Measurements from ENCODE around the gene KCTD10.

Gene KCTD10

DNA sequence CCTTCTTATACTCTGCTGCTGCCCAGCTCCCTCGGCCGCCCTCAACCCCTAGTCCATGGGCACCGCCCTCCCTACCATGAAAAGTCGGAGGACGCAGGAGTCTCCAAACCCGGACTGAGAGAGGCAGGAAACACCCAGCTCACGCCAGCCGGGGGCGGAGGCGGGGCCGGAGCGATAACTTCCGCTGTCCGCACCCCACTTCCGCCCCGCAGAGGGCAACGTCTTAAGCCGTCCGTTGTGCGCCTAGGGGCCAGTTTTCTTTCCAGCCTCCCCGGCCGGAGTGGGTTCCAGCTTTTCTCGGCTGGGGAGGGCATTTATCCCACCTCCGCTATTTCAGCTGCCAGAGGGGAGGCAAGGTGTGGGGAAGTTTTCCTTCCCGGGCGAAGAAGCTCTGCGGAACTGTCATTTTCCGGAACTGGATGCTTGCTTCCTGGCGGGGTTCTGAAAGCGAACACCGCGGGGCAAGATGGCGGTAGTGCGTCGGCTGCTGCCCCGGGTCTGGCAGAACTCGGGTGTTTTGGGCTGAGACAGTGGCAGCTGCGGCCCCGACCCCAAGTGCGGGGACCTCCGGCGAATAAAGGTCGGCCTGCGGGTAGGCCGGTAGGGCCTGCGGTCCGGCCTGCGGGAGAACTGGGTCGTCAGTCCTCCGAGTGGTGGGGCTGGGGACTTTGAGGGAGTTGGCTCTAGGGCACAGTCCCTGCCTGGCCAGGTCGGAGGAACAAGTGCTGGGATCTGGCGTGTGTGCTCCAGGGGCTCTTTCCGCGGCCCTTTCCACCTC, at the start of gene KCTD10, which contains the start of gene UBE3B:
Gene KCTD10 (minus strand): TSS at position 116 of the 778 bp plus-strand sequence. CDS start 38 bp downstream, at position 78.
Gene UBE3B (plus strand): TSS at position 450 of the 778 bp plus-strand sequence. CDS start 5,918 bp downstream, outside the sequence.
- H3K4me3 ChIP-seq (ENCODE audit: low read length) = peak within 1 kb of the TSS; percentile 99
- TF ChIP-seq, protein P1, sequence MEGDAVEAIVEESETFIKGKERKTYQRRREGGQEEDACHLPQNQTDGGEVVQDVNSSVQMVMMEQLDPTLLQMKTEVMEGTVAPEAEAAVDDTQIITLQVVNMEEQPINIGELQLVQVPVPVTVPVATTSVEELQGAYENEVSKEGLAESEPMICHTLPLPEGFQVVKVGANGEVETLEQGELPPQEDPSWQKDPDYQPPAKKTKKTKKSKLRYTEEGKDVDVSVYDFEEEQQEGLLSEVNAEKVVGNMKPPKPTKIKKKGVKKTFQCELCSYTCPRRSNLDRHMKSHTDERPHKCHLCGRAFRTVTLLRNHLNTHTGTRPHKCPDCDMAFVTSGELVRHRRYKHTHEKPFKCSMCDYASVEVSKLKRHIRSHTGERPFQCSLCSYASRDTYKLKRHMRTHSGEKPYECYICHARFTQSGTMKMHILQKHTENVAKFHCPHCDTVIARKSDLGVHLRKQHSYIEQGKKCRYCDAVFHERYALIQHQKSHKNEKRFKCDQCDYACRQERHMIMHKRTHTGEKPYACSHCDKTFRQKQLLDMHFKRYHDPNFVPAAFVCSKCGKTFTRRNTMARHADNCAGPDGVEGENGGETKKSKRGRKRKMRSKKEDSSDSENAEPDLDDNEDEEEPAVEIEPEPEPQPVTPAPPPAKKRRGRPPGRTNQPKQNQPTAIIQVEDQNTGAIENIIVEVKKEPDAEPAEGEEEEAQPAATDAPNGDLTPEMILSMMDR (conservative IDR thresholded peaks at IDR 0.05; ENCODE audit: low read length) = no peak
- peak; percentile 92 for DNase-seq (ENCODE audit: low read depth)

- no peak for DNase-seq (ENCODE audit: low read depth)
- H3K4me3 ChIP-seq (ENCODE audit: low read length) = no peak overlapping the region
- TF ChIP-seq, protein P1 (conservative IDR thresholded peaks at IDR 0.05; ENCODE audit: low read length) = no peak
Observed at GRCh38 chr12:109525279-109525585, 48.1 kb upstream of the KCTD10 start.

GRCh38 chr12:109524466-109525278, 47.6 kb upstream of the KCTD10 start:
- TF ChIP-seq, protein P1 (conservative IDR thresholded peaks at IDR 0.05; ENCODE audit: low read length) = no peak
- DNase-seq (ENCODE audit: low read depth) = no peak
- H3K4me3 ChIP-seq (ENCODE audit: low read length) = no peak overlapping the region

GRCh38 chr12:109523504-109523903, 46.4 kb upstream of the KCTD10 start:
- TF ChIP-seq, protein P1 (conservative IDR thresholded peaks at IDR 0.05; ENCODE audit: low read length) = no peak
- no peak for DNase-seq (ENCODE audit: low read depth)
- H3K4me3 ChIP-seq (ENCODE audit: low read length) = no peak overlapping the region

- DNase-seq (ENCODE audit: low read depth) = no peak
- TF ChIP-seq, protein P1 (conservative IDR thresholded peaks at IDR 0.05; ENCODE audit: low read length) = no peak
- no peak overlapping the region for H3K4me3 ChIP-seq (ENCODE audit: low read length)
Observed at GRCh38 chr12:109523071-109523470, 46.0 kb upstream of the KCTD10 start.

- TF ChIP-seq, protein P1 (conservative IDR thresholded peaks at IDR 0.05; ENCODE audit: low read length) = no peak
- DNase-seq (ENCODE audit: low read depth) = no peak
- no peak overlapping the region for H3K4me3 ChIP-seq (ENCODE audit: low read length)
Observed at GRCh38 chr12:109521831-109522230, 44.7 kb upstream of the KCTD10 start.
